DMS 273 treated with DMSO at 0.1 percent for 48 hours (cell line): ENCODE results near the gene GNB1L.

Experiments
- DNase-seq: peaks from one replicate; lab custom pipeline; 2025; lab: John Stamatoyannopoulos, UW

GNB1L gene

DNA sequence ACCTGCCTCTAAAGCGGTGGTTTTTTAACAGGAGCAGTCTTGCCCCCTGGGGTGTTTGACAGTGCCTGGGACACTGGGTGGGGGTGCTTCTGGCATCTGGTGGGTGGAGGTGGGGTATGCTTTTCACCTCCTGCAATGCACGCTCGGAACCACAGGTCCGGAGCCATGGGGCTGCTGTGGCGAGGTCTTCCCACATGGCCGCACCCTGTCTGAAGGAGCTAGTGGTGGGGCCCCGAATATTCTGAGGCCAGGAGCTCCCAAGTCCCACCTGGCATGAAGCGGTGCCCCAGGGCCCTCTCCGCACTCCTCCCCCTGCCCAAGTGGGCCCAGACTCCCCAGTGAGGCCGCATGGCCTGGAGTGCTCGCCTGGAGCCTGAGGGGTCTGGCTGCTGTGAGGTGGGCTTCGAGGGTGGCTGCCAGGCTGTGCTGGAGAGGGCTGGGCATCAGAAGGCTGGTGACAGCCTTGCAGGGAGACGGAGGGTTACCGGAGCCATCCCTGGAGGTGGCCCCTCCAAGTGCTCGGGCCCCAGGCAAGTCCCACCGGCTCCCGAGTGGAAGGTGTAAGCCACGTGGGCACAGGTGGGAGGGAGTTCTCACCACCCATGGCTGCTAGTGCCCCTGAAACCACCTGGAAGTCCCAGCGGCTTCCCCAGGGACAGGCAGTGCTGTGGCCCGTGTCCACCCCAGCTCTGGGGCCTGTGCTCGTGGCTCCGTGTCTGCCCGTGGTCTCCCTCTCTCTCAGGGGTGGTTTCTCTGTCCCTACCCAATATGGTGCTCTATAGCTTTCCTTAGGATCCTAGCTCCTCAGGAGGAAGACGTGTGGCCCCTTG, 79.0 kb downstream of the GNB1L start:
- no peak for DNase-seq

DNA sequence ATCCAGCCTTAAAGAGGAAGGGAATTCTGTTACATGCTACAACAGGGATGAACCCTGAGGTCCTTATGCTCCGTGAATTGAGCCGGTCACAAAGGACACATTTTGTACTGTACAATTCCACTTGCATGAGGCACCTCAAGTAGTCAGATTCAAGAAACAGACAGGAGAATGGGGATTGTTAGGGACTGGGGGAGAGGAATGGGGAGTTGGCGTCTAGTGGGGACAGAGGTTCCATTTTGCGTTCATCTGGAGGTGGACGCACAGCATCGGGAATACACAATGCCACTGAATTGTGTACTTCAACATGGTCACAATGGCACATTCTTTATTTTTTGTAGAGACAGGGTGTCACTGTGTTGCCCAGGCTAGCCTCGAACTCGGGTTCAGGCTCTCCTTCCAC, 80.0 kb downstream of the GNB1L start:
- DNase-seq, result no peak

DNA sequence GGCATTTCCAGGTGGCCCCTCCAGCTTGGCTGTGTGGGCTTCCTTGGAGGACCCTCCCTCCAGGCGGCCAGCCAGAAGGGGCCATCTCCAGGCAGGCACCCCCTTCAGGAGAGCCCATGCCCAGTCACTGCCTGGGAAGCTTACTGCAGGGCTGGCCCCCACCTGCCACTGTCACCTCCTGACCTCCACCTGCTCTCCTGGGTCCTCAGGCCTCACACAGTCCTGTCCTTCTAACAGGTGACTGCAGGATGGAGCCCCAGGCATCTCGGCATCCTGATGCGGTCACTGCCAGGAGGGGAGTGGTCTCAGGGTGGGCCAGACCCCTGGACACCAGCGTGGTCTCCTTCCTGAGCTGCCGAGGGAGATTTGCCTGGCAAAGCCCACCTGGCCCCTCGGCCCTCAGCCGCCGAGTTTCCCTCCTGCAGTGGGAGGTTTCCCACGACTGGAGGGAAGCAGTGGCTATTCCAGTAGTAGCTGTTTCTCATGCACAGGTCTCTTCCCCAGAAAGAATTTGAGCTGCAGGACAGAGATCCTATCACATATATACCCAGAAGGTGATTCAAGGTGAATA, 81.1 kb downstream of the GNB1L start:
- DNase-seq, result no peak

DNA sequence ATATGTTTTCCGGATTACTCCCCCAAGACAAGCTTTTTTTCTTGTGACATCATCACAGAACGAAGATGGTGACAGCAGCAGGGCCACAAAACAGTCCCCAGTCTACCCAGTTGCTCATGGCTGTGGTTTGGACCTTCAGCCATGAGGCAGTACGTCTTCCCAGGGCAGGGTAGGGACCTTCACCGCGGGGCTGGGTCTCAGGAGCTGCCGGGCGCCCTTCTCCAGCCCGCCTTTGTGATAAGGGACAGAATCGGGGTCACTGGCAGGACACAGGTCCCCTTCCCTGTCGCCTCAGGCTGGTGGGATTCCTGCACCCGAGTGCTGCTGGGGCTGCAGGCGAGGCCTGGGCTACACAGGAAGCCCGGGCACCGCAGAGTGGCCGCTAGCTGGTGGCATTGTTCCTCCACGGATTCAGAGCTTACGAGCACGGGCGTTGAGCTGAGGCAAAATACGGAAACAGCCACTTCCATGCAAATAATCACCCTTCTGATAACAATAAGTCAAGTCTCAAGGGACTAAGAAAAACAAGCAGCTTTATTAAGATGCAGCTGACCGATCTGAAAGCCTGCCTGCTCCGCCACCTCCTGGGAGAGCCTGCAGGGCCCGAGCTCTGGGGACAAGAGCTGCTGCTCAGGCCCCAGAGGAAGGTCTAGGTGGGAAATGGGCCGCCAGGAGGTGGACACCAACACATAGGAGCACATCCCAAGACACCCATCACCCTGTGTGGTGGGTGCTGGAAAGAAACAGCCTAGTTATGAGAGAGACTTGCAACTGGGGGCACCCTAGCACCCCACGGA, 81.8 kb downstream of the GNB1L start:
- DNase-seq, result no peak

DNA sequence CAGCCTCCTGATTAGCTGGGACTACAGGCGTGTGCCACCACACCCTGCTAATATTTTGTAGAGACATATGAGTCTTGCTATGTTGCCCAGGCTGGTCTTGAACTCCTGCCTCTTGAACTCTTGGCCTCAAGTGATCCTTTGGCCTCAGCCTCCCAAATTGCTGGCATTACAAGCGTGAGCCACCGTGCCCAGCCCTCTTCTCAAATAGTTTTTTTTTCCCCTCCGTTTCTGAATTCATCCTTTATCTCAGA, 82.3 kb downstream of the GNB1L start:
- no peak for DNase-seq

DNA sequence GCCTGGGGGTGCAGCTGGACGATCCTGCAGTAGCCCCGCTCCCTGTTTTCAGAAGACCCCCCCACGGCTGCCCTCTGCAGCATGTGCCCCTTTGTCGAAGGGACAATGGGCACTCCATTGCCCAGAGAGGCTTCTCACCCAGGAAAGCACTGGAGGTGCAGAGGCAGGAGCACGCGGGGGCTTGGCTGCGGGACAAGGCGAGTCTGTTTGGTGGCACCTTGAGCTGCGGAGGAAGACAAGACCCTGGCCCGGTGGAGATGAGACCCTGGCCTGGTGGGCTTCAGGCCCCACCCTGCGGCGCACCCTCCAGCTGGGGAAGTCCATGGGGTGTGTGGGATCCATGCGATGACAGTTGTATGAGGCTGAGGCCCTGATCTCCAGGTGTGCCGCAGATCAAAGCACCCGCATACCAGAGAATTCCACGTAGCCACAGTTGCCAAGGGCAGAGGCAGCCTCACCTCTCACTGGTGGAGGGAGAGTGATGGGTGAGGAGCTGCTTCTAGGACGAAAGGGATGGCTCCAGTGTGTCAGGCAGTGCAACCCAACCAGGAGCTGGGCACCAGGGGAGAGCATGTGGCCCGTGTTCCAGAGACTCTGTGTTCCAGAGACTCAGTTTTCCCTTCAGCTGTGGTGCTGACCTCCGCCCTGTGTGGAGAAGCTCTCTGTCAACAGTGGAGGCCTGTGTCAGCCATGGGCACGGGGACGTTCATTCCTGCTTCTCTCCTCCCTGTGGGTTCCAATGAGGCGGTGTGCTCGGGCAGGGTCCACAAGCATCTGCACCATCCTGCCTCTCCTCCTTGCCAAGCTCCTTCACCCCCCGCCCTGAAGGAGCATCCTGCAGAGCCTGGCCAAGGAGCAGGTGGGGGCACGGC, 84.1 kb downstream of the GNB1L start:
- no peak for DNase-seq

DNA sequence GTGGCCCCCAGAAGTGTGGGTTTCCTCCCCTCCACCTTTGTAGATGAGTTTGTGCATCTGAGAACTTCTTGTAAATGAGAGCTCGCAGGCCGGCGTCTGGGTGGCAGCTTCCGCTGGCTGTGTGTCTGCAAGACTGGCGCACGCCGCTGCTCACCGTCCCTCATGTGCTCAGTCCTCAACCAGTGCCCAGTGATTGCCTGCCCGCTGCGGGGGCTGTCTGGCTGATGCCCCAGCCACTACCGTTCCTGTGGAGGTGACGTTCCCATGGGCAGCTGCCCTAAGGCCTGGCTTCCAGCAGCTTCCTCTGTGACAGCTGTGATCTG, 85.3 kb downstream of the GNB1L start:
- no peak for DNase-seq

DNA sequence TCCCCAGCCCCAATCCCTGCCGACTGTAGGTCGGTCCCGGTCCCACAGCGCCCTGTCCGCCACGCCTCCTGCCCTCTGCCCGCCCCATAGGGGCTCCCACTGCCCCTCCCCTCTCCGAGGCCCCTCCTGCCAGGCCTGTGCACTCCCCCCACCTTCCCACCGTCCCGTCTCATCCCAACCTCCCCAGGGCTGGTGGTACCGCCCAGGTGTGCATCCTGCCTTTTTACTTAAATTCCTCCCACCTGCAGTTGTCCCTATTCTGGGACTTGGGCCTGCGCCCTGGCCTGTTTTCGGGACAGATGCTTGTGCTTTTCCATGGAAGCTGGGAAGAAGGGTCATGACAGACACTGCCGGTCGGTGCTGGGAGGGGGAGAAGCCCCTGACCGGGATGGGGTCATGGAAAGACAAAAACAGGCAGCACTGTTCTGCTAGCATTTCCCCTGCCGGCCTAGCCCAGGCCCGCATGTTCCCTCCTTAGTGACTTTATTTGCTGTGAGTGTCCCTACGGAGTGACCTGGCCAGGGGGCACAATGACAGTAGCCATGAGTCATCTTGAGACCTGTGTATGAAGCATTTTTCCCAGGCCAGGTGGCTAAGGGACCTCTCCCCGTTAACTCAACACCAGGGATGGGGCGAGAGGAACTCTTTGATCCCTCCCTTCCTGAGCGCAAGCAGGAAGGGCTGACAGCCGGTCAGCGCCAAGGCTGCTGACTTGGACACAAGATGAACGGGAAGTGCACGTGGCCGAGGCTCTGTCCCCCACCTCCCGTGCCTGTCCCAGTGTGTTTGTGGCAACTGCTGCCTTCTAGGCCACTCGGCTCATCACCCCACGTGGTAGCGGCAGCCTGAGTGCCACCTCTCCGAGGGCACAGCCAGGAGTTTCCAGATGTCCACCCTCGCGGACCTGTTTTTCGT, 87.0 kb downstream of the GNB1L start:
- no peak for DNase-seq

DNA sequence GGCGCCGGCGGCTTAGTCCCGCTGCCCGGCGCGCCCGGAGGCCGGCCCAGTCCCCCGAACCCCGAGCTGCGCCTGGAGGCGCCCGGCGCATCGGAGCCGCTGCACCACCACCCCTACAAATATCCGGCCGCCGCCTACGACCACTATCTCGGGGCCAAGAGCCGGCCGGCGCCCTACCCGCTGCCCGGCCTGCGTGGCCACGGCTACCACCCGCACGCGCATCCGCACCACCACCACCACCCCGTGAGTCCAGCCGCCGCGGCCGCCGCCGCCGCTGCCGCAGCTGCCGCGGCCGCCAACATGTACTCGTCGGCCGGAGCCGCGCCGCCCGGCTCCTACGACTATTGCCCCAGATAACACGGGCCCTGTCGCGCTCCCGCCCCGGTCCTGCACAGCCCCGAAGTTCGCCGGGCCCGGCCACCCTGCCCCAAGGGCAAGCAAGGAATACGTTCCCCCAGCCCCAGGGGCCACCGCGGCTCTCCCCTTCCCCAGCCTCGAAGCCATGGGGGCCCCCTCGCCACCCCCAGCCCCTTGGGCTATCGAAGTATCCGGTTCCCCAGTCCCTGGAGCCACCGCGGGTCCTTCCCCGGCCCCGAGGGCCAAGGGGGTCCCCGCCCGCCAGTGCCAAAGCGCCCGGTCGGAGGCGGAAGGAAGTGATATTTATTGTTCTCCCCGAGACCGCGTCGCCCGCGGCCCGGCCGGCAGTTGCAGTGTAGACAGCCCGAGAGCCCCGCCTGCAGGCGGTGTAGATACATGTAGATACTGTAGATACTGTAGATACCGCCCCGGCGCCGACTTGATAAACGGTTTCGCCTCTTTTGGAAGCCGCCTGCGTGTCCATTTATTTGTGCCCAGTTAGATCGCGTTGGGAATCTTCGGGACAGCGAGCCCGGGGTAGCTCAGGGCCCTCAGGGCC, 87.9 kb downstream of the GNB1L start:
- no peak for DNase-seq

DNA sequence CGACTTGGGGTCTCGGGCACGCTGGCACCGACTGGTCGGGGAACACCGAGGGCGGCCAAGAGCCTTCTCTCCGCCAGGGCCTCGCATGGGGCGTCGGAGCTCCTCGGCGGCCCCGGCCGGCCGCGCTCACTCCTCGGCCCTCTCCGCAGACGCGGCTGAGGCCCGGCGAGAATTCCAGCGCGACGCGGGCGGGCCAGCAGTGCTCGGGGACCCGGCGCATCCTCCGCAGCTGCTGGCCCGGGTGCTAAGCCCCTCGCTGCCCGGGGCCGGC, 88.5 kb downstream of the GNB1L start:
- DNase-seq, result no peak

DNA sequence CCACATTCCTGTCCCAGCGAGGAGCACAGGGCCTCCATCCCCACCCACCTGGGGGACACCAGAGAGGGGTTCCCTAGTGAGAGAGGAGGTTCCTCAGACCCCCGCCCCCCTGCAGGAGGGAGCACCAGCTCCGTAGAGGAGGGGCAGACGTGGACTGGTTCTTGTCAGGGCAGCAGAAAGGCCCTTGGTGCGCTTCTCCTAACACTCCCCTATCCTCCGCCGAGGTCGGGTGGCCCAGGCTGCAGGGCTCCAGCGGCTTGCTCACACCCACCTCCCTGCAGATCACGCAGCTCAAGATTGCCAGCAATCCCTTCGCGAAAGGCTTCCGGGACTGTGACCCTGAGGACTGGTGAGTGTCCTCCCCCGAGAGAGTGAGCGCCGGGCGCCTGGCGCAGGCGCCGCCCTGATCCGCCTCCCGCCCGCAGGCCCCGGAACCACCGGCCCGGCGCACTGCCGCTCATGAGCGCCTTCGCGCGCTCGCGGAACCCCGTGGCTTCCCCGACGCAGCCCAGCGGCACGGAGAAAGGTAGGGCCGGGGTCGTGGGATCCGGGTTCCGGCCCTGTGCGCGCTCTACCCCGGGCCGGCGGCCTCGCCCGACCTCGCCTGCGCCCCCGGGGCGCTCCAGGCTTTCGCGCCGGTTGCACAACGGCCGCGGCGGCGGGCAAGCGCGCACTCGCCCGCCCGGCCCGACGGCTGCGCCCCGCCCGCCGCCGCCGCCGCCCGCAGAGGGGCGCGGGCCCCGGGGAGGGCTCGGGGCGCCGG, 89.0 kb downstream of the GNB1L start:
- no peak for DNase-seq

DNA sequence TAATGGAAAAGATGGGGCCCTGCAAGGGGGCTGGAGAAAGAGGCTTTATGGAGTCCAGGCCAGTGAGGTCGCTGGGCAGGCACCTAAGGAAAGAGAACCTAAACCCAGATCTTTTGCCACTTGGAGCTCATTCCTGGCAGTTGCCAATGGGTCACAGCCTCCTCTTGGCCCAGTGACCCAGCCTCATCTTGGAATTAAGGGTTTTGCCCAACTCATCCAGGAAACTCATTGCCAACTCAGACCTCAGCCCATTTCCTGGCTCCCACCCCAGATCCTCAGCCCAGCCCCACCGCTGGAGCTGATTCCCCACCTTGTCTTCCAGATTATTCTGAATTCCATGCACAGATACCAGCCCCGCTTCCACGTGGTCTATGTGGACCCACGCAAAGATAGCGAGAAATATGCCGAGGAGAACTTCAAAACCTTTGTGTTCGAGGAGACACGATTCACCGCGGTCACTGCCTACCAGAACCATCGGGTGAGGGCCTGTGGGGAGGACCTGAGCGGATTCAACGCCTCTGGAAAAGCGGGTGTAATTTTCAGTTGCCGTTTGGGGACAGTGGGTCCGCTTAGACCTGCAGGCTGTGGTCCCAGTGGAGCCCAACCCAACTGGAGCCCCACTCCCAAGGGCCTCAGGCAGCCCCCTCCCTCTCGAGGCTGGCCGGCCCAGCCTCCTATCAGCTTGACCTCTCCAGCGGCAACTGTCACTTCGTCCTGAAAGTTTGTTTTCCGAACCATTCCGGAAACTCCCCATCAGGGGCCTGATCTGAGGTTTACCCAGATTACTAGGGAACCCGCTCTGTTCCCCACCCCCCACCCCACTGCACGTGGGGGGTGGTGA, 89.8 kb downstream of the GNB1L start:
- no peak for DNase-seq

DNA sequence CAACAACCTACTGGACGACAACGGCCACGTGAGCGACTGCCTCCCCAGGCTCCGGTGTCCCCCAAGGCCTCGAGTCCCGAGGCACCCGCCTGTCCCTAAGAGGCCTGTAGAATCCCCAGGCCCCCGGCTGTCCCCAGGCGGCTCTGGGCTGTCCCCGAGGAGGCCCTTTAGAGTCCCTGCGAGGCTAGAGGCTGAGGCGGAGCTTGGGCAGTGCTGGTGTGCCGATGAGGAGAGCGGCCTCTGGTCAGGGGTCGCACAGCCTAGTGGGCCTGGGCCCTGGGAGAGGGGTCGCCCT, 90.4 kb downstream of the GNB1L start:
- DNase-seq, result no peak

DNA sequence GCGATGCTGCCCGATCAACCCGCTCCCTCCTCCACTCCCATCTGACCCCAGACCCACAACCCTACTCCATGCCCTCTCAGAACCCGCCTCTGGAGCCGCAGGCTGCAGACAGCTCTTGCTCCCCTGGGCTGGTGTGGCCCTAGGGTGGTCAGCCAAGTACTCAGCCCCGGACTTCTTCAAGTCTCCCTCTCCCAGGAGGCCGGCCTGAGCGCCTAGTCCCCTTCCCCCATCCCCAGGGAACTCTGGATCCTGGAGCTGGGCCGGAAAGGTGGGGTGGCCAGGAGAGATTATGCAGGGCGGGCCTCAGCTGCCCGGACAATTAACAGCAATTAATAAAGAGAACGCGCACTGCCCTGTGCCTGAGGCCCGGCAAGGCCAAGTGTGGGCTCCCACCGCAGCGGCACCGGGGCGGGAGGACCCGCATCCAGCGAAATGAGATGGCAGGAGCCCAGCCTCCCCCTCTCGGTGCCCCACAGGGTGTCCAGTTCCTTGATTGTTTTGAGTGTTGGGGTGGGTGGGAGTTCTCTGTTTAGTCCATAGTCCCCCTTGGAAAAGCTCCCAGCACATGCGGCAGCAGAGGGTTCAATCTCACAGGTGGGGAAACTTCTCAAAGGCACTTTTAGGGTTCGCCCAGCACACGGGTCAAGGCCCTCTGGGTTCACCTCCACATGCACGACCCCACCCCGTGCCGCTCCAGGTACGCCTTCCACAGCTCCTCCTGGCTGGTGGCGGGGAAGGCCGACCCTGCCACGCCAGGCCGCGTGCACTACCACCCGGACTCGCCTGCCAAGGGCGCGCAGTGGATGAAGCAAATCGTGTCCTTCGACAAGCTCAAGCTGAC, 91.0 kb downstream of the GNB1L start:
- no peak for DNase-seq

DNA sequence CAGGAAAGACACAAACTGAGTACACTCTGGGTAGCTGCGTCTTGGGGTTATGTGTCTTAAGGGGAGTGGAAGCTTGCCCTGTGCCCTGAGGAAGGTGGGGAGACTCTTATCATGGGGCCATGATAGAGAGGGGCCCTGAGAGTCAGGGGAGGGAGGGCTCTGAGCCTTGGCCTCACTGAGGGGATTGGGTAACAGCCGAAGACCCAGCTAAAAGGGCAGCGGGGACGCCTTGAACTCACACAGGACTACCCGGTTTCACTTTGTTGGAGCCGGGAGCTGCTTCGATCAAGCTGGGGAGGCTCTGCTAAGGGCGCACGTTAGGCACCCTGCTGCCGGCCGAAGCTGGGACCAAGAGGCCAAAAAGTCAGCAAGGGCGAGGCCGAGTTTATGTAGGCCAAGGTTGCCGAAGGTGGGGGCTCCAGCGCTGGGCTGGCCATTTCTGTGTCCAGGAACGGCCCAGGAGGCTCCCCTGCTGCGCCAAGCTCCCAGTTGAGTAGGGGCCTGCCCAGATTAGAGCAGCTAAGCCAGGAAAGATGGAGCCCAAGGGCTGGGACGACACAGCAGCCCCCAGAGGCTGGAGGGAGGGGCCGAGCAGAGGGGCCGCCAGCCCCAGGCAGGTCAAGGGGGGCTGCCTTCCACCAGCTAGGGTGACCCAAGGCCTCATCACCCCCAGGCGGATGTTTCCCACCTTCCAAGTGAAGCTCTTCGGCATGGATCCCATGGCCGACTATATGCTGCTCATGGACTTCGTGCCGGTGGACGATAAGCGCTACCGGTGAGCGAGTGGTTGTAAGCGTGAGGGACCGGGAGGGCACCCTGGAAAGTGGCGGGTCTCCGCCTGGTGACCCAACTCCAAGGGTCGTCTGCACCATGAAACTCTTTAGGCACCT, 91.9 kb downstream of the GNB1L start:
- DNase-seq, result no peak

DNA sequence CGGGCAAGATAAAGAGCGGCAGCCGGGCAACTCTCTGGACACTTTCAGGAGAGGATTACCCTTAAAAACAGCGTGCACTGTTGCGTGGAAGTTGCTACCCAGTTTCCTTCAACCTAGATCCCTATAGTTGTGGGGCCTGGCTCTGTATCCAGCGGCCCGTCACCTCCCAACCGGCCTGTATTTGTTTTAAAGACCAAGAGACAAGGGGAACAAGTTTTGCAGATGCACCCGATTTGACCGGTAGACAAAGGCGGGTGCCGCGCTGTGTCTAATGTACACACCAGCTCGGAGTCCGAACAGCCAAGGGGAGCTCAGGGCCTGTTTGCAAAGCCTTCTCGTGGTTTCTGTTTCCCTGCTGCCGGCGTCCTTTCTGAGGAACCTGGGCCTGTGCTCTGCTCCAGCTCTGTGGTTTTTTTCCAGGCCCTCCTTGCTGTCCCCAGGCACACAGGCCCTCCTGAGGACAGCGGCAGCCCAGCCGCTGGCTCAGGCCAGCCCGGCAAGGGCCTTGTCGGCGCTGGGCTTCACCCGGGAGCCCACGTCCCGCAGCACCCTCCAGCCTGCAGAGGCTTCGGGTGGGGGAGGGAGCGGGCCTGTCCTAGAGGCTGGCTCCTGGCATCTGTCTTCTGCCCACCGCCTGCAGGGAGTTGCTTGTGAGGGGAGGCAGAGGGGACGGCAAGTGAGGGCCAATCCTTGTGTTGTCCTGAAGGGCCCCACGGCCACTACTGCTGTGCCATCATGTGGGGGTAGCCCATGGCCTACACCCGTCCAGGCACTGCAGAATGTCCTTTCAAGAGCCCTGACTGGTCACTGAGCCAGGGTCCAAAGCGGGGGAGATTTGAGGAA, 92.7 kb downstream of the GNB1L start:
- DNase-seq, result no peak
